HG03378 (cell line): ENCODE results near the gene CNTNAP4.

Source experiments
- ATAC-seq: cut with Tn5 transposase; IDR thresholded peaks from one replicate; pipeline ENCODE4 v1.9.1; 2021; ENCODE audit warnings: mild to moderate bottlenecking, moderate library complexity; ENCODE audit not compliant: unreplicated experiment

The CNTNAP4 gene

DNA sequence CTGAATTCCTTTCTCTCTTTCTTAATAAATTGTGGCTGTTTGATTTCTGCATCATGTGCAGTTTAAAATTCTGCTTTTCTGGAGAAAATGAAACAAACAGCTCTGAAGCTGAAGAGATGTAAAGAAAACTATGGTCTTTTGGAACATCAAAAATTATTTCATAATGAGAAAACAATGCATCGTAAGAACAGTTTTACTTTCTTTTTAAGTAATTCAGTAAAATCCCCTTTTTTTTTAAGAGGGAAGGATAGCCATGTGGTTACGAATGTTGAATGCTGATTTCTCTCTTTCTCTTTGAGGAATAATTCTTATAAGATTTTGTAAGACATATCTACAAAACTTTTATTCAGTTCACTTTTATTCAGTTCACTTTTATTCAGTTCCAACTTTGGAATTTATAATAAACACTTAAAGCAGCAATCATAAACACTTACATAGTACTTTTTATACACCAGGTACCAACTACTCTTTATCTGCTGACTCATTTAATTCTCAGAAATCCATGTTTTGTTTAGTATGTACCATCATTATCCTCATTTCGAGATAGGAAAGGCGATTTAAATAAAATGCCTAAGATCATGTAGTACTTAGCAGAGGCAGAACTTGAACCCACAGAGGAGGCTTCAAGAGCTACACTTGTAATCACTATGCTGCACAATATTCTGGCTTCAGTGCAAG is 26.6 kb downstream of the CNTNAP4 start:
- ATAC-seq: no peak

DNA sequence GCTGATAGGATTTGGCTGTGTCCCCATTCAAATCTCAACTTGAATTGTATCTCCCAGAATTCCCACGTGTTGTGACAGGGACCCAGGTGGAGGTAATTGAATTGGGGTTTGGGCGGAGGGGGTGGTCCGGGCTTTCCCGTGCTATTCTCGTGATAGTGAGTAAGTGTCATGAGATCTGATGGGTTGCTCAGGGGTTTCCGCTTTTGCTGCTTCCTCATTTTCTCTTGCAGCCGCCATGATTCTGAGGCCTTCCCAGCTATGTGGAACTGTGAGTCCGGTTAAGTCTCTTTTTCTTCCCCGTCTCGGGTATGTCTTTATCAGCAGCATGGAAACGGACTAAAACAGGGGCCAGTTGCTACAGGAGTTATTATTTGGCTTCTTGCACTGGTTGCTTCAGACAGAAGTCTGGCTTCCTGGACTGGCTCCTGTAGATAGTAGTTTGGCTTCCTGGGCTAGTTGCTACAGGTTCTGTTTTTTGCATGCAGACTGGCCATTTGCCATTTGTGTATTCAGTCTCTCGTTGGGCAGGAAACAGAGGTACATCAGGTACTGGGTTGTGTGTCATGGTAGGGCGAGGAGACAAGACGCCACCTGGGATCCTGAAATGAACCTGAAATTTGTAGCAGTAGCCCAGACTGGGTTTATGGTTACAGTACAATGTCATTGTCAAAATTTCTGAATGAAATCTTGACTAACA is 32.6 kb downstream of the CNTNAP4 start:
- ATAC-seq: no peak

DNA sequence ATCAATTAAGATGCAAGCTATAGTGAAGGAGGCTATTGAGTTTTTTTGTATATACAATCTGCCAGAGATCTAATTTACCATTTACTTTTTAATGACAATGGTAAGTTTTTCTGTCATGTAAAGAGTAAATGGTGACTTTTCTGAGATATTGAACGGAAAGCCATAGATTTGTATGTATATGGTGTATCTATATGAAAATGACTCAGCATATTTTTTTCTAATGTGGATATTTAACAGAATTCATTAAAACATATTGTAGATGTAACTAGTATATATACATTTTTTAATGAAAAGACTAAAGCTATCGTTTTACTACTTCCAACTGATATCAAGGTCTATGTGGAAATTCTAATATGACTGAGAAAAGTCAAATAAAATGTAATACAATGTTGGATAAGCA is 34.1 kb downstream of the CNTNAP4 start:
- ATAC-seq: no peak

DNA sequence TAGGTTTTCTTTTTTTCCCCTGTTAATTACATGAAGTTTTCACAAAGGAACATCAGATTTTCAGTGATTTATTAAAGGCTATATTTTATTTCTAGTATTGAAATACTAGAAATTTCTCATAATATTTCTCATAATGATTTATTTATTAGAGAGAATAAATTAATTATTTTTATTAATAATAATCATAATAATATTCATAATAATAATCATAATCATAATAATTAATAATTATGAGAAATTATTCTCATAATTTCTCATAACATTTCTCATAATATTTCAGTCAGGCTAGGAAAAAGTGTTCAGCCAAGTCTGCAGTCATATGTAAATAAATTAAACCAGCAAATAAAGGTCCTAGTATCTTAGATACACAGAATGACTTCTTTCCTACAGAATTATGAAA is 41.4 kb downstream of the CNTNAP4 start:
- ATAC-seq: no peak

DNA sequence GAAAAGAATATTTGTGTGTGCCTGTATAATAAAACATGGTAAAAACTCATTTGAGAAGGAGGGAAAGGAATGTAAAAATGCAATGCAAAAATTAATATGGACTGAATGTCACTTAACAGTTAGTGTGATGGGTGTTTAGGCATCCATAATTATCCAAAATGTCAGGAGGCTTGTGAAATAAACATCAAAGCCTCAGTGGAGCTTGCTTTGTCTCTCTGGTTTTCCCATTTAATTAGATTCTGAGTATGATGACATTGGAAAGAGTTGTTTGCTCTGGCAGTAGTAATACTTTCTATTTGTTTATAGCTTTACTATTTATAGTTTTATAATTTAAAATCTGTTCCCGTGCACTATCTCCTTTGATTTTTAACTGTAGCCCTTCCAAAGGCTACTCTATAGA is 51.9 kb downstream of the CNTNAP4 start:
- no peak for ATAC-seq

DNA sequence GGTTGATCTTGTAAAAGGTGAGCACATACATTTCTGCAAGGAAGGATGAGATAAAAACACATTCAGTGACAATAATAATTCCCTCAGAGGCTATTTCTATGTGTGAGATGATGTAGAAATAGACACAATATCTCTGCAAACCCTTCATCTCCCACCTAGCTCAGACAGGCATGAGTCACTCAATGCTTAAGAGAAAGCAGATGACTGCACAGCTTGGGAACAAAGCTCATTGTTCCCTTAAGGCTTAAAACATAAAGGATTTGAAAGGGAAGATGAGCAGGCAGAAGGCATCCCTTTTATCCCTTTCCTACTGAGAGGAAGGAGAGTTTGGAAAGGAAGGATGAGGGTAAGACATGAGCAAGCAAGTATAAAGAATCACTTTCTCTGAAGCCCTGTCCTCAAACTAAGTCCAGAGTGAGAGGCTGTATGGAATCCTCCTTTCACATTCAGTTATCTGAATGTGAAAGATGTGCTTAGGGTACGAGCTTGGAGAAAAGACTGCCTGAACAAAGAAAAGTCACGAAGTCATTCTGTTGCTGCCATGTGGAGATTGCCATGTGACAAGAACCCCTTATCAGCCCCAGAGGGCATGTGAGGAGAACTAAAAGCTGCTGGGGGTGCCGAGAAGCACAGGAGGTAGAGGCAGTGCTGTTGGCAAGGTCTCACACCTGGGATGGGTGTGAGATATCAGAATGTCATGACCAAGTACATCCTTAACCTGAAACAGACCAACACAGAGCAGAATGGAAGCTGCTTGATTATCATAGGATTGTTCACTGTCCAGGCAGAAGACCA is 58.2 kb downstream of the CNTNAP4 start:
- ATAC-seq: no peak

DNA sequence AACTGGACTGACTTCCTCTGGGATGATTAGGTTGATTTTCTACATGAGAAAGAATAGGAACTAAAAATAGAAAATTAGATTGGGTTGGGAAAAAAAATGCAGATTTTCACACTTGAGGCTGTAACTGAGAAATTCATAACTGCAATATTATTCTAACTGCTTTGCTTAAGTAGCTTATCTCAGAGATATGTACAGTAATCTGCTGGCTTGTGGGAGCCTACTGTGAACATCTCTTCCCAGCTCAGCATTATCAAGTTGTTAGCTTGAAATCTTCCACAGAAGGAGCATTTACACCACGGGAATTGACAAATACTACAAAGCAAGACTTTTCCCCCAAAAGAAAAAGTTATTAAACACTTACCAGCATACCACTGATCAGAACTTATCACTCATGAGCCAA is 58.9 kb downstream of the CNTNAP4 start:
- no peak for ATAC-seq

DNA sequence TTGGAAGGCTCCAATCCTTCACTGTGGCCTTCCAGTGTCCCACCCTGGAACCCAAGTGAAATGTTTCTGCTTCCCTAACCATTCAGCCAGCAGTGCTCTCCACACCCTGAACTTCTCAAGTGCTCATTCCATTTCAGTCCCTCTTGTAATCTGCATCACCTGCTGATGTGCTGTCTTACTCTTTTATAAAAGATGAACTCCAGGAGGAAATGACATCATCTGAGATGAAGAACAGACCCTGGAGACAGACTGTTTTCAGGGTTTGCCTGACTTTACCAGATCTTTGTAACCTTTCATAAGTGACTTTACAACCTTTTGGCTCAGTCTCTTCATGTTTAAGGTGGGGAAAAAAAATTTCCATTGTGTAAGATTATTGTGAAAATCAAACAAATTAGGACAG is 61.3 kb downstream of the CNTNAP4 start:
- ATAC-seq: no peak

DNA sequence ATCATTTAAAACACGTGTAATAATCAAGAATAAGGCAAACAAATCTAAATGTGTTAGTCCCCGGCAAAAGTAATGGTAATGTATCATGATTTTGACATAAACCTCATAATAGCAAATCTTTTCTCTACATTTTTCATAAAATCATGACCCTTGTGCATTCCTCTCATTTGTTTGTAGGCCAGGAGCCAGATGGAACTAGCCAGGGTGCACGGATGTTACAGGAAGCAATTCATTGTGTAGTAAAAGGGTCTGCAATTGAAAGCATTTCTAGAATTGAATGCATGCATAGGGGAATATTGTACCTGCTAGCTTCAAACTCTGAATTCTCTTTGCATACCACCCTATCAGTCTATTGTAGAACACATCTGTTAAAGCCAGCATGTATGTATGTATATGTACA is 66.6 kb downstream of the CNTNAP4 start:
- no peak for ATAC-seq

DNA sequence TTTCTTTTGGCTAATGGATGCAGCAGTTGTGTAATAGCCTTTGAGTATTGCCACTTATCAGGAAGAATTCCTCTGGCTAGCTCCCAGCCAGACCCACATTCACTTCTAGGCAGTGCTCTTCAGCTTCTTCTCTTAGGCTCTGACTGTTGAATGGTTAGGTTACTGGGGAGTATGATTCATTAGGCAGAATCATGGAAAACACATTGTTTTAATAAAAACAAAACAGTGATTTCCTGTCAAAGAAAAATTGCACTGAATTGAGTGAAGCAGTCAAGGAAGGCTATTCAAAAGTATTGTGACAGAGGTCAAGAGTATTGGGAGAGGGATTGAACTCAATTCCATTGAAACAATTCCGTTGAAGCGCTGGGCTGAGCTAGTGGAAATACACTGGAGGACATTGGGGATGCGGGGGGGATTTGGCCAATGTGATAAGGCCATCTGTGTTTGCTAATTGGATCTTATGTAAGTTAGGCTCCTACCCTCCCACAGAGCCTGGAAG is 68.0 kb downstream of the CNTNAP4 start:
- ATAC-seq: no peak

DNA sequence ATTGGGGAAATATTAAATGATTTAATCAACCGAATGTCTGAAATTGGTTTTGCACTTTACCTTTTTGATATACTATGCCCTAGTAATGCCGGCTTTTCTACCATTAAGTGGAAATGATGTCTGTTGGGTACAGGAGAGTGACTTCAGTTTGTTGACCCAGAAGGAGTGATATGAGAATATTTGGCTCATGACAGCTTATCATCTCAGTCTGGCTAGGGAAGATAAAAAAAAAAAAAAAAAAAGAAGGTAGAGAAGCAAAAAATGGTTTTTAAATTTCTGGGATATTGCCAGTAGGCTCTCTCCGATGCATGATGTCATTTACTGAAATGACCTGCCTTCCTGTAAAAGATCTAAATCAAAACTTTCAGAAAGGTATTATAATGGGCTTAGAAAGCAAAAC is 69.0 kb downstream of the CNTNAP4 start:
- no peak for ATAC-seq

DNA sequence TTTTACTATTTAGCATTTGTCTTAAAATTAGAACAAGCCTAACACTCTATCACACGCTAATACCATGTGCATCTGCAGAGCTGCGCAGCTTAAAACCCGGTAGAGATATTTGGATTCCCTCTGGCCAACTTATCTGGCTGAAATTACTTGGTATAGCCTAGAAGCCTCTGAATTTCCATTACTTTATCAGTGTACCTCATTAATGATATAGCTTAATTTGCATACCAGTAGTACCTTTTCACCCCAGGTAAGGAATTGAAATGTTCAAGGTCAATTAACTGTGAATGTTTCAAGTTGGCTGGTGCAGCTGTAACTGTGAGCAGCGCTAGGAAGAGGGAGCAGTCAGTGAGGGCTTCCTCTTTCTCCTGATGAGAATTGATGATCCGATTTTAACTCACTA is 74.2 kb downstream of the CNTNAP4 start:
- no peak for ATAC-seq

DNA sequence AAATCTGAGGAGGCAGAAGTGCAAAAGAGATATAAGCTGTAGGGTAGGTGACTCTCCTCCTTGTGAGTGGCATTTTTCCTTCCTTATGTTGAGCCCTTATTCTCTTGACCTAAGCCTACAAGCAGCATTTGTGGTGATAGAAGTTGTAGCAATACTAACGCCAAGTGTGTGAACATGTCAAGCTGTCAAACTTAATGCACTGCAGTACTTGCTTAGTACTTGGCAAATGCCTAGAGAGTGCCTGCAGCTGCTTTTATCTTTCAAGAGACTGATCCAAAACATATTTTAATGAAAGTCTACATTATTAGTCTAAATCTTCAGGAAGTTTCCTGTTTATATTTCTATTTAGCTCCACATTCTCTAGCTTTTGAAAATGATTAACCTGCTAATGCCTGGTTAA is 83.2 kb downstream of the CNTNAP4 start:
- ATAC-seq: no peak

DNA sequence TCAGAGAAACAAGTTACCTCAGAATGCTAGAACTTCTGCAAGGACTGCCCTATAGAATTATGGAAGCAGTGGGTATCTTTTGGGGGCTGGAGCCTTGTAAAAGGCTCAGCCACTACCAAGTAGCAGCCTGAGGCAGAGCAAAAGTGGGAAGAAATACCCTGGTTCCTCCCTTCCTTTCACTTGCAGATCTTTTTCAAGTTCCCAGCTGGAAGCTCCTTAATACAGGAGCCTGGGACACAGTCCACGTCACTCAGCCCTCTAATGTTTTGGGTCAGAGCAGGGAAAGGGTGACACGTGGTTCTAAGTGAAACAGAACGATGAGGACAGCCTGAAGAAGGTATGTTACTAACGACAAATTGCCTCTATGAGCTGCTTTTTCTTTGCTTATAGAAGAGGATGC is 93.1 kb downstream of the CNTNAP4 start:
- no peak for ATAC-seq

DNA sequence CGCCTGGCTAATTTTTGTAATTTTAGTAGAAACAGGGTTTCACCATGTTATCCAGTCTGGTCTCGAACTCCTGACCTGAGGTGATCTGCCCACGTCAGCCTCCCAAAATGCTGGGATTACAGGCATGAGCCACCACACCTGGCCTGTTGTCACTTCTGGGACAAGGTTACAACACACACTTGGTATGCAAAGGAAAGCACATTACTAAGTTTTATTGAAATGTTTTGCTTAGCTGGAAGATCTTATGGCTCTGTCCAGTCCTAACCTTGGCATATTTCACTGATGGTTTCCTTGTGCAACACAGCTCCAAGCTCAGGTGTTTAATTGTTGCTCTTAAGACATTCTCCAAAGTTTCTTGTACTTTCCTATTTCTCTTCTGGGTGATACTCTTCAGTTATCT is 94.2 kb downstream of the CNTNAP4 start:
- no peak for ATAC-seq

DNA sequence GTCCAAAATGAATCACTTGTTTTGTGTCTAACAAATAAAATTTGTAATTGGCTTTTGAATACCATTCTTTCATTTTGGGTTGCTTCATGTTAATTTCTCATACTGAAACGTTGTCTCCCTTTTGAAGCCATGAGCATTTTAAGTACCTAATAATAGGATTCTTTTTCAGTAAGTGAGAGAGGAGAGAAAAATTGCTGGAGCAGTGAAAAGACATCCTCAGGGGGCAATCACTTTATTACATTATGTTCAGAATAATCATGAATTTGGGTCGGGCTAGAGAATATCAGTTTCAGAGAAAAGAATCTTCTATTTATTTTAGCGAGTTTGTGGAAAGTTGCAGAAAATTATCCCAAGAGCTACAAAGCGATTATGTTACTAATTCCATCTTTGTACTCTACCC is 96.8 kb downstream of the CNTNAP4 start:
- ATAC-seq: no peak

DNA sequence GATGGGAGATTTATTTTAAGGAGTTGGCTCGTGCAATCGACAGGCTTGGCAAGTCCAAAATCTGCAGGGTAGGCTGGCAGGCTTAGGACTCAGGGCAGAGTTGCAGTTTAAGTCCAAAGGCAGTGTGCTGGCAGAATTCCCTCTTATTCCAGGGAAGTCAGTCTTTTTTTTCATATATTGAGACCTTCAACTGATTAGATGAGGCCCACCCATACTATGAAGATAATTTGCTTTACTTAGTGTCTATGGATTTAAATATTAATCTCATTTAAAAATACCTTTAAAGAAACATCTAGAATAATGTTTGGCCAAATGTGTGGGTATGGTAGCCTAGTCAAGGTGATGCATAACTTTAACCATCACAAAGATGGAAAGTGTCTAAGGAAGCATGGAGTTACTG is 99.8 kb downstream of the CNTNAP4 start:
- ATAC-seq: no peak

DNA sequence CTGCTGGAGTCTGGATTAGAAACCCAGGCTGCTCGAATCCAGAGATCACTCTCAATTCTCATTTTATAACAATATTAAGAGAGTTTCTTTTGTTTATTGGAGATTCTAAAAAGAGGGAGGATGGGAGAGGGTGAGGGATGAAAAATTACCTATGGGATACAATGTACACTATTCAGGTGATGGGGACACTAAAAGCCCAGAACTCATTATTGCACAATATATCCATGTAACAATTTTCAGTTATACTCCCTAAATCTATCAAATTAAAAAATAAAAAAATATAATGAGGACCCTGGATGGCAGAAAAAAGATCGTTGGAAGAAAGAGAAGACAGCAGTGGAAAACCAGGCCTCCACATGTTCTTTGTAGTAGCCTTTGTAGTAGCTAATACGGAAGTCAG is 100.8 kb downstream of the CNTNAP4 start:
- ATAC-seq: no peak

DNA sequence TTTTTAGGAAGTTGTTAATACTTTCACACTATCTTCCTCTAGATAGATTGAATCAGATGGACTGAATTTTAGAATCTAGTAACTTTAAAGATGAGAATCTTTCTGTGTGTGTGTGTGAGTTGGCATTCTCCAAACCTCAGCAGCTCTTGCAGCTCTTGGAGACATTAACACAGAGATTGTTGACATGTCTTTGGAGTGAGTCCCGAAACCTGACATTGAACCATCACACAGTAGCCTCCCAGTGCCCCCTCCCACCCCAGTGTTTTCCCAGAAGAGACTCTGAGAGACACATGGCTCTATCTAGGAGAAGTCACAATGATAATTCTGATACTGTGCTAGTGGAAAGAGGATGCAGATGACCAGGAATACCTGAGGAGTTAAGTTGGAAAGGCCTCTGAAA is 103.9 kb downstream of the CNTNAP4 start:
- ATAC-seq: no peak

DNA sequence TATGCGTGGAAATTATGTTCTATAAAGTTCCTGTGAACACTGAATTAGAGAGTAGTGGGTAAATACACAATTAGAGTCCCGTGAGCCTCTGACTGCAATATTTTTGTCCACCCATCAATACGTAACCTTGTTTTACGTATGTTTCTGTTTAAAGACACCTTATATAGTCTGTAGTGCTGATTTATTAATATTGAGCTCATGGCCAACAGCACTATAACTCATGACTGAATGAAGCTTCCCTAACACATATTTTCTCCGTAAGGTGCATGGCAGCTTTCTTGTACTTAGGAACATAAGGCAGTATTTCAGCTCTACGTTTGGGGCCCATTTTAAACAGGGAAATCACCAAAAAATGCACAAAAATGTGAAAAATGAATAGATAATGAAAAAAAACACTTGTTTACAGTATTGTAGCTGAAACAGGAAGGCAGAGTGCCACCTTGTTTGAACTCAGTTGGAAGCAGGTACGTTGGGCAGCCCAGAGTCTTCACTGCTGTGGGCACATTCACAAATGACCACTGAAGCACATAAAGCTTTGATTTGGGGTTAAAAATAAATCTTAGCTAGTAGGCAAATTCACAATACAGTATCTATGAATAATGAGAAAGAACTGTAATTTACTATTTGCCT is 108.5 kb downstream of the CNTNAP4 start:
- ATAC-seq: no peak

DNA sequence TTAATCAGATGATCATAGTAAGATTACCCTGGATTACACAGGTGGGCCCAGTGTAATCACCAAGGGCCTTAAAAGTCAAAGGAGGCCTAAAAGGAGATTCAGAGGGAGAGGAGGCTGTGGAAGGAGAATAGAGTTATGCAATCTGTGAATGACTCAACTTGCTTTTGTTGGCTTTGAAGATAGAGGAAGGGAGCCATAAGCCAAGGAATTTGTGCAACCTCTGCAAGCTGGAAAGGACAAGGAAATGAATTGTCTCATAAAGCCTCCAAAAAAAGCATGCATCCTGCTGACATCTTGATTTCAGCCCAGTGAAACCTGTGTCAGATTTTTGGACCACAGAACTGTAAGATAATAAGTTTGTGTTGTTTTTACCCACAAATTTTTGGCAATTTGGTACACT is 109.6 kb downstream of the CNTNAP4 start:
- ATAC-seq: no peak
